GM18858 (cell line): ENCODE measurements around the gene MRPL18.
A peak's percentile ranks its signal among the peaks of the same experiment; 100 is the strongest.
"Not testable (repeated sequence)": the region's sequence is repeated elsewhere in the genome, so short reads cannot be mapped to it uniquely, and the experiment has no call there.

Source experiments
- ATAC-seq: cut with Tn5 transposase; IDR thresholded peaks from one replicate; pipeline ENCODE4 v1.9.1; 2021; ENCODE audit not compliant: unreplicated experiment

Gene MRPL18

DNA sequence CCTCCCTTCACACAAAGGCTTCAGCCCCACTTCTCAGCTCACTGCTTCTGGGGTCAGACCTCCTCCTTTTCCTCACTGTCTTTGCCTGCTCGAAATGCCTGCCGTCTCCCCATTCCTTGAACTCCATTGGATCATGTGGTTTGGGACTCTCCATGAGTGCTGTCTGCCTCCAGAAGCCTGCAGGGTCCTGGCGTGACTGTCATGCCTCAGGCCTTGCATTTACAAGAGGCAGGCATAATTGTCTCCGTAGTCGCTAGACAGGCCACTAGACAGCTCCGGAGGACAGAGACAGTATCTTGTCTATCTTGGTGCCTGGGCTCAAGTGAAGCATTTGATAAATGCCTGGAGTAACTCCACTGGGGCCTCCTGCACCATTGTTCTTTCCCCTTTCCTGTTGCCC, 25.1 kb downstream of the MRPL18 start:
- no peak for ATAC-seq

DNA sequence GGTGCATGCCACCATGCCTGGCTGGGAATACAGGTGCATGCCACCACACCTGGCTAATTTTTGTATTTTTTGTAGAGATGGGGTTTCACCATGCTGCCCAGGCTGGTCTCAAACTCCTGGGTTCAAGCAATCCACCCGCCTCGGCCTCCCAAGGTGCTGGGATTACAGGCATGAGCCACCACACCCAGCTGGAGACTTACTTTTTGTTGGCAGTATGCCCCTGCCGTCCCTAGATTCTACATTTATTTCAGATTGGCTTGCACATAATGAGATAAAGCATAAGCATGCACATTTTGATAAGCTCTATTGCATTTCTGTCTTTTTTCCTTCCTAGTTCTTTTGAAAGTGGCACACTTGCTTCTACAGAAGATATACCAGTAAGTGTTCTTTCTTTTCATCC, 26.5 kb downstream of the MRPL18 start:
- ATAC-seq: not testable (repeated sequence)

DNA sequence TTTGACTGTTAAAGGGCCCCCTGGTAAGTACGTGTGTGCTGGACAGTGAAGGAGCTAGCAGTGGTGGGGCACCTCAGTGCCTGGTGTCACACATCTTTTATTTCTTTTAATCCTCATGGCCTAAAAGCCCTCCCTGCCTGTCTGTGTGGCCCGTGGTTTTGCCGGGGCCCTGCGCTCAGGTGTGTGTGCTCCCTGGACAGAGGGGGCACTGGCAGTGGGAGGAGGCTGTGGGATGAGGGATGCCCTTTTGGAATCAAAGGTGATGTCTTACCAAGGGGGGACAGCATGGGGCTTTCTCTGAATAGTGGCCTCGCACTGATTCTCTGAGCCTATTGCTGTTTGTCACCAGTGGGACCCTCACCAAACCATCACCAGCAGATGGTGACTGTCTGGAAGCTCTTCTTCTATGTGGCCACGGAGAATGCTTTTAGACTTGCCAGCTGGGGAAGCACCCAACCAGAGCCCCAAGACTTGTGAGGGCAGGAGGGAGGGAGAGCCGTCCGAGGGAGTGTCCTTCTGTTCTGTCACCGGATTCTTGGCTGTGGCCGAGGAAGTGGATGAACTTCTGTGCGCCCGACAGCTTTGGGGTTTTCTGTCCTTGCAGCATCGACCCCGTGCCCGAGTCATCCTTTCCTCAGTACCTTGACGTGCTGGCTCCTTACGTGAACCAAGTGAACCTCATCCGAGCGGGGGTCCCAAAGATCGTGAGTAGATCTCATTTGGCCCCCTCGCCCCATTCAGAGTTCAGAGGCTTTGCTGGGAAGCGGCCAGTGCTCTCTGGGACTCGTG, 27.9 kb downstream of the MRPL18 start:
- no peak for ATAC-seq

DNA sequence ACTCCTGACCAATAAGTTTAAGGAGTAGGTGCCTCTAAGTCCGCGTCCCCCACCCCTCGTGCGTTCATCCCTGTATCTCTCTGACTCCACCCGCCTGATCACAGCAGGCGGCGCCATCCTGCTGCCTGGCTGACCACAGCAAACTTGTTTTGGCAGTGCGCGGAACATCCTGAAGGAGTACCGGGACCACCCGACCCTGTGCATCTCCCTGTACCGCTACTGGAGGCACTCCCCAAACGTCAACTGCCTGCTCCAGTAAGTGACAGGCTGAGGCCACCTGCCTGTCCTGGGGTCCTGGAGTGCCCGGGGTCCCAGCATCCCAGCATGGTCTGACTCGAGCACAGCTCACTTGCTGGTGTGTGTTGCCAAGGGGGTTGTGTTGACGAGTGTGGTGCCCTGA, 28.8 kb downstream of the MRPL18 start:
- no peak for ATAC-seq

DNA sequence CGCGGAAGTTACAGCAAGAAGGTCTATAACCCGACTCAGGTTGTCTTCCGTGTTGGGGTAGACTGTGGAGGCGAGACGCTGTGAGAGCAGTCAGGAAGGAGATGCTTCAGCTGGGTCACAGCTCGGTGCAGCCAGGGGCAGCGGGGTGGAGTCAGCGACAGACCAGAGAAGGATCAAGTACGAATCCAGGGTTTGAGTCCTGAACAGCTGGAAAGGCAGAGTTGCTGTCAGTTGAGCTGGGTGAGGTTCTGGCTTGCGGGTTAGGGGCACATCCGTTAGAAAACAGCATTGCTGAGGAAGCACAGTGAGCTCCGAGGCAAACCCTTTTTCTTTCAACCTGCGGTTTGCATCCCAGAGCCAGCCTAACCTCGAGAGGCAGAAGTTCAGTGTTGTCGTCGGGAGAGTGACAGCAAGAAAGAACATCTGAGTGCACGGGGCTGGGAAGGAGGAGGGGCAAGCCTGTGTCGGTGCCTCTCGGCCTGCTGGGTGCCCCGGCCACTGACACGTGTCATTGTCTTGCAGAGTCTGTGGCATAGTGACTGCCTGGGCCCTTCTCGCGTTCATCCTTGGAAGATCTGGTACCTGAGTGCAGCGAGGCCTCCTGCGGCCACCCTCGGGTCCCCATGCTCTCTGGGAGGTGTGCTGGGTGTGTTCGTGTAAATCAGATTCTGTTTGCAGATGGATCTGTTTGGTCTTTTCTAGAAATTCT, 29.8 kb downstream of the MRPL18 start:
- no peak for ATAC-seq

DNA sequence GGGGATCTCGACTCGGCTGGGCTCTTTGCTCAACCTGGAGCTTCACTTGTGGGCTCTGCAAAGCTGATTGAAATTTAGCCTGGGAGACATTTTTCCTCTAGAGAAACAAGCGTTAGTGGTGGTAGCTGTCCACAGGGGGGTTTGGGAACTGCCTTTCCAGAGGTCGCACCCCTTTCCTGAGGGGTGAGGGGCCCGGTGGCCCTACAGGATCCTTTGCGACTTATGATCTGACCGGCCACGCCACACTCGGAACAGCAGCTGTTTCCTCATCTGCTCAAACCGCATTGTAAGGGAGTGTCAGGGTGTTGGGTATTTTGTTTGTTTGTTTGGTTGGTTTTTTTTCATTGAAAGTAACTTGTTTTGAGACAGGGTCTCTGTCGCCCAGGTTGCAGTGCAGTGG, 30.9 kb downstream of the MRPL18 start:
- no peak for ATAC-seq

DNA sequence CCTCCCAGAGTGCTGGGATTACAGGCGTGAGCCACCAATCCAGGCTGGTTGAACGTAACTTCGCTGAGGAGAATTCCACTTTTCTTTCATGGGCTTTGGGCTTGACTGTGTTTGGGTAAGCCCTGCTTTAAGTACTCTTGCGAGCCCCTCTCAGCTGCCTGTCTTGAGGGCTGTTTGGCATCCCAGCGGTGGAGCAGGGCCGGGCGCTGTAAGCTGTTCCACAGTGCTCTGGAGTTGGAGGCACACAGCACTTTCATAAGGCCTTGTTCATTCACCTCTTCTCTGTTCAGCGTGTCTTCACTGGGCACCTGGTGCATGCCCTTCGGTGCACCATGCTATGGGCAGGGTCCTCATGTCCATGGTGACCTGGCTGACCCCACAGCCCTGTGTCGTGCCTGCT, 31.5 kb downstream of the MRPL18 start:
- no peak for ATAC-seq

- ATAC-seq: no peak
Observed at GRCh38 chr6:159823953-159824352, 33.7 kb downstream of the MRPL18 start.

DNA sequence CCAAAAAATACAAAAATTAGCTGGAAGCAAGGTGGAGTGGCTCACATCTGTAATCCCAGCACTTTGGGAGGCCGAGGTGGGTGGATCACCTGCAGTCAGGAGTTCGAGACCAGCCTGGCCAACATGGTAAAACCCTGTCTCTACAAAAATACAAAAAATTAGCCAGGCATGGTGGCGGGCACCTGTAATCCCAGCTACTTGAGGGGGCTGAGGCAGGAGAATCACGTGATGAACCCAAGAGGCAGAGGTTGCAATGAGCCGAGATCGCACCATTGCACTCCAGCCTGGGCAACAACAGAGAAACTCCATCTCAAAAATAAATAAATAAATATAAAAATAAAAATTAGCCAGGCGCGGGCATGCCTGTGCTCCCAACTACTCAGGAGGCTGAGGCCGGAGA, 34.4 kb downstream of the MRPL18 start:
- ATAC-seq: not testable (repeated sequence)

DNA sequence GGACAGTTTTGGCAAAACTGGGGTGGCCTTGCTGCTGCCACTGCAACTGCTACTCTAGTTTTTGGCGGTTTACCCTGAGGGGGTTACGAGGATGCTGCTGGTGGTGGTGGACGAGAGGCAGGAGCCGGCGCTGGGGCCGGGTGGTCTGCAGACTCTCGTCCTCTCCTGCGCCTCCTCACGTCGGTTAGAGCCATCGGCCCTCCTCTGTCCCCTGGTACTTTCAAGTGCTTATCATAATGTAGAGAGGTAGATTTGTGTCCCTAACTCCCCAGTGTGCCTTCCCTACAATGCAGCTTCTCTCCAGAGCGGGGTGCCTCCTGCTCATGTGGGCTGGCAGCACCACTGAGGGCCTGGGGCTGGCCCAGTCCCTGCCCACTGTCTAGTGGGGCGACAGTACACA, 35.7 kb downstream of the MRPL18 start:
- no peak for ATAC-seq

GRCh38 chr6:159826968-159827647, 36.8 kb downstream of the MRPL18 start:
- ATAC-seq: no peak

DNA sequence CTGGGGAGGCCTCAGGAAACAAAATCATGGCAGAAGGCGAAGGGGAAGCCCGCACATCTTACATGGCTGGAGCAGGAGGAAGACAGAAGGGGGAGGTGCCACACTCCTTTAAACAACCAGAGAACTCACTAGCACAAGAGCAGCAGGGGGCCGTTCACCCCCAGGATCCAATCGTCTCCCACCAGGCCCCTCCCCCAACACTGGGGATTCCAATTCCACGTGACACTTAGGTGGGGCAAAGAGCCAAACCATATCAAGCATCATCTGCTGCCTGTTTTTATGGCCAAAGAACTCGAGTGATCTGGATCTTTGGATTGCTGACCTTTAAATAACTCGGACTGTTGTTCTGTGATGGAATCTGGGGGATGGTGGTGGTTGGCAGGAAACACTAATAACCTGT, 37.8 kb downstream of the MRPL18 start:
- ATAC-seq: no peak

DNA sequence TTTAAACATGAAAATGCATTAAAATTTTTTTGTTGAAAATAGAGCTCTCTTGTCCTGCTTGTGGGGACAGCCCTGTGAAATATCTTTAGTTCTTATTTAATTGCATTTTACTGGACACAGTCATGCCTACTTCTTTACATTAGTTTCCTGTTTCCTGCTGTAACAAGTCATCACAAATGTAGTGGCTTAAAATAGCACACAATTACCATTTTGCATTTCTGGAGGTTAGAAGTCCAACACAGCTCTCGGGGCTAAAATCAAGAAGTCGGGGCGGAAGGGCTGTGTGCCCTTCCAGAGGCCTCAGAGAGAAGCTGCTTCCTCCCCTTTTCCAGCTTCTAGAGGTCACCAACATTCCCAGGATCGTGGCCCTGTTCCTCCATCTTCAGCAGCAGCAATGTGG, 39.3 kb downstream of the MRPL18 start:
- peak; percentile 72 for ATAC-seq

GRCh38 chr6:159830501-159831372, 40.5 kb downstream of the MRPL18 start:
- no peak for ATAC-seq

GRCh38 chr6:159831373-159831679, 41.1 kb downstream of the MRPL18 start:
- no peak for ATAC-seq

DNA sequence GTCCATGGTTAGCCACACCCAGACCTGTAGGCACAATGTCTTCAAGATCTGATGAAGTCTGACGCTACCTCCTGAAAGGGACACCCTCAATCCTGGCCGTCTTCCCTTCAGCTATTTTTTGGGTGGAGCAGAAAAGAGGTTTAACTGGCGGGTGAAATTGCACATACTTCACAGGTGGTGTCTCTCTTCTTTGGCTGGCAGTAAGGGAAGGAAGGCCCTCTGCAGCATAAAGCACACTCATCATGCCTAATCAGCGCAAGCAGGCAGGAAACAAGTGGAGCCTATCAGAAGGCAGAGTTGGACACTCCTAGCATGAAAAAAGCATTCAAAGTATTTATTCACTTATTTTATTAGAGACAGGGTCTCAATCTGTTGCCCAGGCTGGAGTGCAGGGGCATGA, 42.7 kb downstream of the MRPL18 start:
- ATAC-seq: no peak

GRCh38 chr6:159833556-159833955, 43.3 kb downstream of the MRPL18 start:
- no peak for ATAC-seq

DNA sequence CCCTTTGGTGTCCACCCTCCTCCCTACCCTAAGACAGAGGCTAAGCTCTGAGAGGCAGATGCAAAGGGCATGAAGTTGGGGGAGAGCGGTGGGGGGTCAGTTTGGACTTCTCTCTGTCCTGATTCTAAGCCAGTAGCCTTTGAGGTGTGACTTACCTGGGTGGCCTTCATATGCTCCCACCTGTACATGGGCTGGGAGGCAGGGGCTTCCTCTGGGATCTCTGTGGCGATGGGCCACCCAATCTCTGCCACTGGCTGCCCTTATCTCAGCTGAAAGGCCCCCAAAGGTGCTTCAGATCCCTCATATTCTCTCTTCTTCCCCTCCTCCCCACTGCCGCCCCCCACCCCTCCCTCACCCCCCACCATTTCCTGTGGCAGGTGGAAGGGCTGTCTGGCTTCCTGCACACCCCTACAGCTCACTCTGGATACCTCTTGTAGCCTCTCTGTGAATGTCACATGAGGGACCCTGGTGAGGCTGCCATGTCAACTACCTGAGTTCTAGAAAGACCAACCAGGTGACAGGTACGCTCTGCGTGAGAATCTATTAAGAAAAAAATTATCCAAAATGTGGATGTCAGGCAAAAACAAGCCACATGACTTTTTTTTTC, 43.8 kb downstream of the MRPL18 start:
- ATAC-seq: no peak

DNA sequence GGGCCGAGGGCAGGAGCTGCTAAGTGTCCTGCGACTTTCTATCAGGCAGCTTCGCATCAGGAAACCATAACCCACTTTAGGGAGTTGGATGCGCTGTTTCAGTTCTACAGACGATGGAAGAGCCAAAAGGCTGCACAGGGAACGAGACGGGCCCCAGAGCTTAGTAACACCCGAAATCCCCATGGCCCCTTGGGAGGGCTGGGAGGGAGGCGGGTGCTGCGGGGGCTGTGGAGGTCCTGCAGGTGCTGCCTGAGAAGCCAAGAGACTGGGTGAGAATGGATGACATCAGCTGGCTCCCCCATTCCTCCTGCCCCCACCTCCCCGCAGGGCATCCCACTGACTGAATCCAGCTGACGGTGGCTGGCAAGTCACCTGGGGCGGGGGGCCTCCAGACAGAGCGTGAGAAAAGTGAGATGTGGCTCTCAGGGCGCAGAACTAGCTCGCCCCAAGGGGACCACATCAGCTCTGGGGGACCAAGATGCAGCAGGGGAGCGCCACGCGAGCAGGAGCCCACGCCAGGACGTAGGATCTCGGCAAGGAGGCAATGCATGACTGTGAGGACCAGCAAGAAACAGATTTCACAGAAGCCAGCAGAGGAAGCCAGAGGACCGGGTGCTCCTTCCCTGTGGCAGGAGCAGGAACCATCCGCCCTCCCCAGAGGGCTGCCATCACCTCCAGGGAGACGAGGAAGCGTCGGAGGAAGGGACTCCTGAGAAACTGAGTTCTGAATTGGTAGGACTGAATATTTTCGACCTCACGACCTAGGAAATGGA, 46.6 kb downstream of the MRPL18 start:
- ATAC-seq: no peak

GRCh38 chr6:159837511-159837910, 47.2 kb downstream of the MRPL18 start:
- no peak for ATAC-seq
